OCI-LY3 (cell line): ENCODE results near the gene OR6A2.

Experiments used
- H2AFZ ChIP-seq: fragments of 200-600, 300-600 bp; shearing (Covaris generic); 2 replicates; pipeline ENCODE4 v1.6.0; 2014; ENCODE audit warnings: antibody characterized with exemption, low read depth, low read length
- H3K27ac ChIP-seq: fragments of 200-600, 300-600 bp; sonication (generic); 2 replicates; pipeline ENCODE4 v1.5.1; 2014; ENCODE audit warnings: mild to moderate bottlenecking, low read length, moderate library complexity, mixed read lengths
- H3K27me3 ChIP-seq: fragments of 200-600, 300-600 bp; sonication (generic); 2 replicates; pipeline ENCODE4 v1.6.1; 2014; ENCODE audit warnings: low read depth, low read length, mixed read lengths
- H3K36me3 ChIP-seq: fragments of 200-600, 300-600 bp; sonication (generic); replicated peaks from 2 replicates; pipeline ENCODE3; 2014; ENCODE audit warnings: low read depth, low read length, mixed read lengths
- H3K4me1 ChIP-seq: fragments of 300-600, 200-600 bp; sonication (generic); 2 replicates; pipeline ENCODE4 v1.6.1; 2014; ENCODE audit warnings: low read length, mixed read lengths
- H3K4me2 ChIP-seq: fragments of 200-600, 300-600 bp; sonication (generic); 2 replicates; pipeline ENCODE4 v1.6.1; 2014; ENCODE audit warnings: low read length, mixed read lengths
- H3K4me3 ChIP-seq: fragments of 300-600, 200-600 bp; sonication (generic); 2 replicates; pipeline ENCODE4 v1.5.1; 2014; ENCODE audit warnings: antibody characterized with exemption, mild to moderate bottlenecking, low read length, moderate library complexity
- H3K79me2 ChIP-seq: fragments of 300-600, 200-600 bp; shearing (Covaris generic); 2 replicates; pipeline ENCODE4 v1.6.1; 2014; ENCODE audit warnings: mild to moderate bottlenecking, low read length, mixed read lengths
- H3K9ac ChIP-seq: fragments of 300-600, 200-600 bp; shearing (Covaris generic); 2 replicates; pipeline ENCODE4 v1.6.0; 2014; ENCODE audit warnings: mild to moderate bottlenecking, low read length, moderate library complexity
- H3K9me3 ChIP-seq: fragments of 200-600, 300-600 bp; shearing (Covaris generic); 2 replicates; pipeline ENCODE4 v1.6.1; 2014; ENCODE audit warnings: low read length, mixed read lengths; ENCODE audit not compliant: insufficient read depth
- H4K20me1 ChIP-seq: fragments of 200-600, 300-600 bp; sonication (generic); 2 replicates; pipeline ENCODE4 v1.6.1; 2016; ENCODE audit warnings: low read length, mixed read lengths; ENCODE audit not compliant: insufficient read depth
- EZH2phosphoT487 ChIP-seq: fragments of 200-600 bp; shearing (Covaris generic); IDR thresholded peaks from 2 replicates; pipeline ENCODE4 v1.6.1; 2018; ENCODE audit warnings: antibody characterized with exemption, mixed run types, low read depth
- TF ChIP-seq, protein P1 (sequence below): fragments of 200-600, 300-600 bp; sonication (generic); IDR thresholded peaks from 2 replicates; pipeline ENCODE4 v1.5.1; 2014; ENCODE audit warnings: antibody characterized with exemption, low read length, low read depth

Gene OR6A2

DNA sequence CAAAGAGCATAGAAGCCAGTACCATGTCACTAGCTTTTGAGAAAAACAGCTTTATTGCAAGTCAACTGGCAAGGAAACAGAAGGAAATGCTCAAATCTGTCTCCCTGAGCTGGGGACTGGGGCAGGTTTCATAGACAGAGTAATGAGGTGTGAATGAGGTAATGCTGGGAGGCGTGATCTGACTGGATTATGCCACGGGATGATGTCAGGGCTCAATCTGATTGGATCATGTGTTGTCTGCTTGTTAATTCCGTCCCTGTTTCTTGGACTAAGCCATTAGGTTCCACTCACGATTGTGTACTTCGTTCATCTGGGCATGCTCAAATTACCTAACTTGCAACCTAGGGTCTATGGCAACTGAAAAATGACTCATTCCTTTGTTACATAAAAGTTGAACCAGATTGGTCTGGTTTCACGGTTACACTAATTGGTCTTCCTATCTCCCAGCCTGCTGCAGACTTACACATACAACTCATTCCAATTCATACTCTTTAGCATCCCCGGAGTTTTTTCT, 25.8 kb upstream of the OR6A2 start:
- Histone ChIP-seq H3K4me2 (no peak overlapping the region), H3K4me3 (no peak overlapping the region), H3K4me1 (no peaks in the 10 kb centered on the region), H3K36me3 (no peaks in the 10 kb centered on the region), H2AFZ (no peak overlapping the region), H3K9me3 (no peaks in the 10 kb centered on the region), H3K27me3 (no peaks in the 10 kb centered on the region), H3K9ac (no peak overlapping the region), H3K27ac (no peak overlapping the region), H3K79me2 (no peaks in the 10 kb centered on the region), H4K20me1 (no peaks in the 10 kb centered on the region)
- TF ChIP-seq, protein P1, sequence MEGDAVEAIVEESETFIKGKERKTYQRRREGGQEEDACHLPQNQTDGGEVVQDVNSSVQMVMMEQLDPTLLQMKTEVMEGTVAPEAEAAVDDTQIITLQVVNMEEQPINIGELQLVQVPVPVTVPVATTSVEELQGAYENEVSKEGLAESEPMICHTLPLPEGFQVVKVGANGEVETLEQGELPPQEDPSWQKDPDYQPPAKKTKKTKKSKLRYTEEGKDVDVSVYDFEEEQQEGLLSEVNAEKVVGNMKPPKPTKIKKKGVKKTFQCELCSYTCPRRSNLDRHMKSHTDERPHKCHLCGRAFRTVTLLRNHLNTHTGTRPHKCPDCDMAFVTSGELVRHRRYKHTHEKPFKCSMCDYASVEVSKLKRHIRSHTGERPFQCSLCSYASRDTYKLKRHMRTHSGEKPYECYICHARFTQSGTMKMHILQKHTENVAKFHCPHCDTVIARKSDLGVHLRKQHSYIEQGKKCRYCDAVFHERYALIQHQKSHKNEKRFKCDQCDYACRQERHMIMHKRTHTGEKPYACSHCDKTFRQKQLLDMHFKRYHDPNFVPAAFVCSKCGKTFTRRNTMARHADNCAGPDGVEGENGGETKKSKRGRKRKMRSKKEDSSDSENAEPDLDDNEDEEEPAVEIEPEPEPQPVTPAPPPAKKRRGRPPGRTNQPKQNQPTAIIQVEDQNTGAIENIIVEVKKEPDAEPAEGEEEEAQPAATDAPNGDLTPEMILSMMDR = no peak
- no peak for TF ChIP-seq EZH2phosphoT487

DNA sequence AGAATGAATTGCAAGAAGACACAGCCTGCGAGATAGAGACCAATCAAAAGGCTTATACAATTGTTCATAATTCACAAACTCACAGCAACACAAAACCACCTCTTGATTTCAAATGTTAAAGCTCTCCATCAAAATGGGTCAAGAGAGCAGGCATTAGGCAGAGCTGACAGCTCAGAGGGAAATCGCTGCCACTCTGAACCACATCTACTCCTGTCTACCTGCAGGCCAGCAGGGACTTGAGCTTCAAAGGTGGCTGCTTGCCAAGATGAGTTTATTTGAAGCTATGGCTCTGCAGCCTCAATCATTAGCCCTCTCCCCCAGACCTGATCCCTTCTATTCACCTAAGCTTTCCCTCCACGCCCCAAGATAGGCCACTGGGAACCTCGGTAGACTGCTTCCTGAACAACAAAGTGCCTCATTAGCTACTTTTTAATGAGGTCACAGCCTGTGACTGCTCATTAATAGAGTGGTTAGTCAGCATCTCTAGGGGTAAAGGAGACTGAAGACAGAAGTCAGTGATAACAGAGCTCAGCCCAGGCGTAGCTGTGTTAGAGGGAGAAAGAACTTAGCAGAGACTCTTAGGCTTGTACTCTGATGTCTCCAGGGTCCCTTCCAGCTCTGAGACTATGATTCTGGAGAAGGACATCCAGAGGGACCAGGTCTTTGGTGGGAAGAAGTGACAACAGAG, 24.8 kb upstream of the OR6A2 start:
- Histone ChIP-seq H3K4me2 (no peak overlapping the region), H3K27ac (no peak overlapping the region), H3K9ac (no peak overlapping the region), H3K4me3 (no peak overlapping the region), H3K27me3 (no peaks in the 10 kb centered on the region), H3K4me1 (peaks cover 6% of the 10 kb centered on the region), H2AFZ (no peak overlapping the region), H3K79me2 (no peaks in the 10 kb centered on the region), H3K36me3 (no peaks in the 10 kb centered on the region), H4K20me1 (no peaks in the 10 kb centered on the region), H3K9me3 (no peaks in the 10 kb centered on the region)
- TF ChIP-seq, protein P1 = no peak
- TF ChIP-seq EZH2phosphoT487 = no peak

DNA sequence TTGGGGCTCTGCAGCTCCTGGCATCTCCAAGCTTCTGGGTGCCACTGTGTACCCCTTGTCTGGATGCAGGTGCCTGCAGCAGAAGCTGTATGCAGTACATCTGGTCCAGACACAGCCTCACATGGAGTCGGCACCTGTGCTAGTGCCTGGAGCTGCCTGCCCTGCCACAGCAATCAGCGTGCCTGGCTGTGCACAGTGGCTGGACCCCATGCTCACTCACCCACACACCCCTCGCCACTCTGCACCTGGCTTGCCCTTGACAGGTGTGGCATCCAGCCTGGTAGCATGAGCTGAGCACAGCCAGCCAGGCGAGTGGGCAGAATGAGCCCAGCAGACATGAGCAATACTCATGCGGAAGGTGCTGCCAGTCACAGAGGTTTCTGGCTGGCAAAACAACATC, 19.5 kb upstream of the OR6A2 start:
- H3K9ac ChIP-seq = no peak overlapping the region
- peaks cover 3% of the 10 kb centered on the region for H3K36me3 ChIP-seq
- H2AFZ ChIP-seq = no peak overlapping the region
- H3K4me3 ChIP-seq = no peak overlapping the region
- H3K4me2 ChIP-seq = 0 out of 2 replicates have a peak overlapping the region, but pooled peaks have one; percentile 3
- H3K9me3 ChIP-seq = no peaks in the 10 kb centered on the region
- H4K20me1 ChIP-seq = no peaks in the 10 kb centered on the region
- H3K27me3 ChIP-seq = no peaks in the 10 kb centered on the region
- H3K79me2 ChIP-seq = no peaks in the 10 kb centered on the region
- peaks cover 12% of the 10 kb centered on the region for H3K4me1 ChIP-seq
- no peak overlapping the region for H3K27ac ChIP-seq
- TF ChIP-seq, protein P1 = no peak
- TF ChIP-seq EZH2phosphoT487 = no peak

DNA sequence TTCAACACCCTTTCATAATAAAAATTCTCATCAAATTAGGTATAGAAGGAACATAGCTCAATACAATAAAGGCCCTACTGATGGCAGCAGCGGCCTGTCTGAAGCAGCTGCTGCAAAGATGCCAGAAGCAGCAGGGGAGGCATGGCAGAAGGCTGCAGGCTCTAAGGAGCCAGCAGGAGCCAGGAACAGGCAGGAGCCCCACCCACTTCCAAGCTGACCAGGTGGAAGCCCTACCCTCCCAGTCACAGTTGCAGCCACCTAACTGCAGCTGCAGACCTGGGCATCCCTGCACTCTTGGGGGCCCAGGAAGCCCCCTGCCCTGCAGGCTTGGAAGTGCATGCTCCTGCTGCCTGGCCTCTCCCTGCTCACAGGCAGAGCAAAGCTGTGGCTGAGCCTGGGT, 18.2 kb upstream of the OR6A2 start:
- no peak for TF ChIP-seq EZH2phosphoT487
- TF ChIP-seq, protein P1 = peak; percentile 18; the same call in 1 of the 2 replicates
- H3K27ac ChIP-seq = no peak overlapping the region
- no peak overlapping the region for H3K9ac ChIP-seq
- H3K36me3 ChIP-seq = peaks cover 3% of the 10 kb centered on the region
- peaks cover 13% of the 10 kb centered on the region for H3K4me1 ChIP-seq
- H2AFZ ChIP-seq = no peak overlapping the region
- H4K20me1 ChIP-seq = no peaks in the 10 kb centered on the region
- no peaks in the 10 kb centered on the region for H3K27me3 ChIP-seq
- no peak overlapping the region for H3K4me2 ChIP-seq
- no peaks in the 10 kb centered on the region for H3K9me3 ChIP-seq
- no peaks in the 10 kb centered on the region for H3K79me2 ChIP-seq
- H3K4me3 ChIP-seq = no peak overlapping the region
